ENCODE results near the gene MGLL. TPM values are rescaled to one million over a fixed set of nuclear protein-coding genes. Genes with fewer than 3 reads are reported as not detected.

Gene MGLL
- total RNA-seq, 2 experiments from 2014 or later: 0.31 to 0.41 TPM

DNA sequence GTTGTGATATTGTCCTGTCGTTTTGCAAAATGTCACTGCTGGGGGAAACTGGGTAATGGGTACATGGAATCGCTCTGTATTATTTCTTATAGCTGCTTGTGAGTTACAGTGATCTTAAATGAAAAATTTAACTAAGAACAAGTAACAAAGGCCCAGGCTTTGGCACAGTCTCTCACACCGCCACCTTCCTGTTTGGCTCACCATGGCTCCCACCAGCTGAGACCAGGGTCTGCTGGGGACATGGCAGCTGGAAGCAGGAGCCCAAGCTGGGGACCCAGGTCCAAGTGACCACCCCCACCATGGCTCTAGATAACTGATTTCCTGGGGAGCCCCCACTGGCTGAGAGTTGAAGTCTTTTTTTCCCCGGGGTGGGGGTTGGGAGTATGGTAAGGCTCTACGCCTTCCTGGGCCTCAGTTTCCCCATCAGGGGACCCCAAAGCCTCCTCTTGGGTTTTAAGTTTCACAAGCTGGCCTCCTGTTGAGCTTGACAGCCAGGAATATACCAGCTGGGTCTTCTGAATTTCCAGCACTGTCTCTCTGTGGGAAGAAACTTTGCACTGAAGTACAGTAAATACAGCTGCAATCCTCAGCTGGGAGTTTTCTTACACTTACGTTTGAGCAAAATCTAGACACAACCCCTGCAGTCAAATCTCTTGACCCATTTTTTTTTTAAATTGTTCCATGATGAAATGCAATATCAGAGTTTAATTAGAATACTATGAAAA lies 123.5 kb downstream of the MGLL start:
- DNase-seq: no peak
- H3K36me3 Mint-ChIP-seq: no peaks in the 10 kb centered on the region
- CTCF ChIA-PET: interaction anchor here (0.6 to 1.3 kb wide), 3 partner anchors 28 to 1516 kb away, joined by 3 to 4 read pairs (median 3); no protein-coding TSS in a partner anchor
- no peak overlapping the region for H3K4me3 Mint-ChIP-seq
- H3K27ac Mint-ChIP-seq: no peak overlapping the region
- H3K27me3 Mint-ChIP-seq: peaks cover 4% of the 10 kb centered on the region
- POLR2A ChIA-PET: no interaction called here
- peaks cover 4% of the 10 kb centered on the region for H3K9me3 Mint-ChIP-seq
- H3K4me1 Mint-ChIP-seq (ENCODE audit: low read depth): no peaks in the 10 kb centered on the region
- intact Hi-C loops (cut with micrococcal nuclease): no loop called here

DNA sequence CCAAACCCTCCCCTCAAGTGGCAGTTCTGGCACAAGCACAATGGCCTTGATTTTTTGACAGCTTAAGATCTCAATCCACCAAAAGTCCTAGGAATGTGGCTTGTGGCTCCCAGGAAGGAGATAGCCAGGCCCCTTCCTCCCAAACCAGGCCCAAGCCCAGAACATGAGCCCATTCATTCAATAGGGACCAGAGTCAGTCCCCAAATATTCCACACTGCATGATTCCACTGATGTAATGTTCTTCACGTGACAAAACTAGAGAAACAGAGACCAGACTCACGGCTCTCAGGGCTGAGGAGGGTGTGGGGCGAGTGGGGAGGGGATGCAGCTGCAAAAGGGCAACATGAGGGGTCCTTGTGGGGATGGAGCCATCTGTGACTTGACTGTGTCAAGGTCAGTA lies 124.0 kb downstream of the MGLL start:
- CTCF ChIA-PET: interaction anchor here (0.6 to 1.3 kb wide), 2 partner anchors 29 to 123 kb away, joined by 3 to 4 read pairs; no protein-coding TSS in a partner anchor
- H3K27ac Mint-ChIP-seq: no peak overlapping the region
- no peak overlapping the region for H3K4me3 Mint-ChIP-seq
- intact Hi-C loops (cut with micrococcal nuclease): no loop called here
- no peak for DNase-seq
- H3K9me3 Mint-ChIP-seq: no peaks in the 10 kb centered on the region
- no peaks in the 10 kb centered on the region for H3K36me3 Mint-ChIP-seq
- no peaks in the 10 kb centered on the region for H3K27me3 Mint-ChIP-seq
- H3K4me1 Mint-ChIP-seq (ENCODE audit: low read depth): no peaks in the 10 kb centered on the region
- POLR2A ChIA-PET: no interaction called here

DNA sequence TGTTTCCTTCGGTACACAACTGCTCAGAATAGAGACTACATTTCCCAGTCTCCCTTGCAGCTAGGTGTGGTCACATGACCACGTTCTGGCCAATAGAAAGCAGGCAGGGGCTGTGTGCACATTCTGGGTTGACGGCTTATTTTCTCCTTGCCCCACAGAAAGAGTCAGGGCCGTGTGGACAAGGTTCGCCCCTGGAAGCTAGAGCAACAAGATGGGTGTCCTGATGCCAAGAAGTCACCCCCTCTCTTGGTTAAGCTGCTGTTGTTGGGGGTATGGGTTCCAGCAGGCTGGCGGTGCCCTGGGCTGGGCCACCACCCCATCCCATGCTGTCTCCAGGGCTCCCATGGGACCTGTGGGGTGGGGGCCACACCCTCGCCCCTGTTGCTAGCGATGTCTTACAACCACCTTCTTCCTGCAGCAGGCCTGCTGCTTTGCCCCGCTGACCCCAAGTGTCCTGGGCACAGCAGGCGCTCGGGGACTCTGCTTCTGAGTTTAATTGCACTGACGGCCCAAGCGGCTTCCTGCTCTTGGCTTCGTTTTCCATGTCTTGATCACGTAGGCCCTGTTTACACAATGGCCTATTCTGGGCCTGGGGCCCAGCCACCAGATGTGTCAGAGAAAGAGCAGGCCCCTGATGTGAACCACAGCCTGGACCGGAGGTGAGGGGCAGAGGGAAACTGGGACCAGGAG lies 124.6 kb downstream of the MGLL start:
- Mint-ChIP-seq H3K9me3 (no peaks in the 10 kb centered on the region), H3K27me3 (no peaks in the 10 kb centered on the region)
- intact Hi-C loops (cut with micrococcal nuclease): loop anchor here (2.0 kb wide), 1 partner anchor 25 kb away; the partner anchor contains the start of gene ABTB1

DNA sequence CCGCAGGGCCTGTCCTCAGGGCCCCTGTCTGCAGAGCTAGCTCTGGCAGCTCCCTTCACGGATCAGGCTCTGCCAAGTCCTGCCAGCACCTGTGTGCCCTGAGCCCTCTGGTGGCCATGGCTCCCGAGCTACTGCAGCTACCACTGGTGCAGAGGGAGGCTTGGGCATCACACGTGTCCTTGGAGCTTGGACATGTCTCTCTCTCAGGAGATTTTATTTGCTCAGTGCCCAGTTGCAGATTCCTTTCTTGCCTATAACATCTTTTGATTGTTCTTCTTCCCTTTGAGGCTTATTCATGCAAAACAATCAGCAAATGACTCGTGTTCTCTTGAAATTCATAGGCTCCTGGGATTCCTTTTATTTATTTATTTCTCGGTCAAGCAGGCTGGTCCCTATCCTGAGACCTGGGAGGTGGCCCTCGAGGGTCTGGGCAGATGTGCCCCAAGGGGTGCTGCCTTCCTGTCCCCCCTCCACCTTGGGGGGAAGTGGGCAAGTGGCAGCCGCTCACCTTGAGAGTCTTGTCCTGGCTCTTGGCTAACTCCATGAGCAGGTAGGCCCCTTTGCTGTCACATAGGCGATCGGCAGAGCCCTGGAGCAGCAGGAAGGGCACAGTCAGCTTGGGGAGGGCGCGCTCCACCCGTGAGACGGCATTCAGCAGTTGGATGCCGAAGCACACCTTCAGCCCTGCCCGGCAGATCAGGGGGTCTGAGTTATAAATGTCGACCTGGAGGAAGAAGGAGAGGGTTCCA lies 127.7 kb downstream of the MGLL start:
- ChIA-PET CTCF (interaction anchor here (0.8 to 2.8 kb wide), 6 partner anchors 43 to 439 kb away, joined by 3 to 28 read pairs (median 4); no protein-coding TSS in a partner anchor), POLR2A (no interaction called here)
- Mint-ChIP-seq H3K27me3 (no peaks in the 10 kb centered on the region), H3K36me3 (no peaks in the 10 kb centered on the region), H3K4me3 (no peak overlapping the region), H3K9me3 (no peaks in the 10 kb centered on the region), H3K4me1 (ENCODE audit: low read depth) (no peaks in the 10 kb centered on the region), H3K27ac (no peak overlapping the region)
- DNase-seq: peak; percentile 62
- intact Hi-C loops (cut with micrococcal nuclease): loop anchor here (2.0 kb wide), 1 partner anchor 120 kb away; no protein-coding TSS in a partner anchor

More for the DNA sequence above, 124.6 kb downstream of the MGLL start:
- ChIA-PET CTCF (interaction anchor here (0.6 to 1.3 kb wide), 3 partner anchors 29 to 123 kb away, joined by 3 to 7 read pairs (median 4); no protein-coding TSS in a partner anchor), POLR2A (no interaction called here)
- H3K4me3 Mint-ChIP-seq: no peak overlapping the region
- H3K36me3 Mint-ChIP-seq: no peaks in the 10 kb centered on the region
- DNase-seq: peak; percentile 66
- H3K27ac Mint-ChIP-seq: no peak overlapping the region
- no peaks in the 10 kb centered on the region for H3K4me1 Mint-ChIP-seq (ENCODE audit: low read depth)

DNA sequence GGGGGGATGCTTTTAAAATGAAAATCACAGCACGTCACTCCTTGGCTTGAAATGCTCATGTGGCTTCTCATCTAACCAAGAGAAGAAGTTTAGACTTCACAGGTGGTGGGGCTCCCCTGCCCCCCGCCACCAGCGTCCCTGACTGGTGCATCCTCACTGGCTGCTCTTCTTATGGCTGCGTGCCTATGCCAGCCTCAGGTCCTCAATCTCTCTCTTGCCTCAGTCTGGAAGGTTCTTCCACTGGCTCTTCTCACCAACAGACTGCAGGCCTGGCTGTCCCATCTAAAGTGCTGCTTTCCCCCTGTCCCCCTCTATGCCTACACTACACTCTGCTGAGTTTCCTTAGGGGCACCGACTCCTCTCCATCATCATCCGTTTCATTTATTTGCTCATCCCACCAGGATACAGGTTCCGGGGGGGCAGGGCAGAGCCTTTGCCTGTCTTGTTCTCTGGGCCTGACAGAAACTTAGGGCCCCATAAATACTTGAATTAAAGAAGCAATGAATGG lies 128.9 kb downstream of the MGLL start:
- POLR2A ChIA-PET: no interaction called here

DNA sequence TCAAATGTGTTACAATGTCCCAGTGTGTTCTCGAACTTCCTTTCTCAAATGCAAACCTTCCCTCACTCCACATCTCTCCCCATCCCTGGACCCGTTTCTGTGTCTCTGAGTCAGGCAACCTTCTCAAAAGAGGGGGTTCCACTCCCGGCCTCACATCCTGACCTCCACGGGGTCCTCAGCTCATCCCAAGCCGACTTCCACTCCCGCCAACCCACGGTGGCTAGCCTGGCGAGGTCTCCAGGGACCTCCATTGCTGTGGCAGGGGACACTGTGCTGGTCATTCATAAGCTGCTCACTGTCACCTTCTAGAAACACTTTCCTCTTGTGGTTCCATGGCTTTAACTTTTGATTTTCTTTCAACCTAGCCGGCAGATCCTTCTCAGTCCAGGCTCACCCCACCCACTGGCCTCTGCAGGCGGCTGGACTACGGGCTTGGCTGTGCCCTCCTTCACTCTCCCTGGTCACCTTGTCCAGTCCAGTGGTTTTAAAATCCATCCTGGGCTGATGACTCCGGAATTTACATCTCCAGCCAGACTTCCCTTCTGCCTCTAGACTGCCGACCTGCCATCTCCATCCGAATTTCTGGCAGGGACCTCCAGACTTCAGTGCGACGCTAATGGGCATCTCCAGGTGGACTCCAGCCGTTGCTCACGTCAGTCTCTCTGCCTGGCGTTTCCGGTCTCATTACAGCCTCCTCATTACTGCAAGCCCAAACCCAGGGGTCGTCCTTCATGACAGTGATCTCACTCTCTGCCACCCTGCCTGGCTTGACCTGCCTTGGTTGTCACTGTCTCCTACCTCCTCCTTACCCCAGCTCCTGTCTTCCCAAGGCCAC lies 129.6 kb downstream of the MGLL start:
- POLR2A ChIA-PET: no interaction called here
- Mint-ChIP-seq H3K27ac (no peak overlapping the region), H3K4me3 (no peak overlapping the region), H3K27me3 (no peaks in the 10 kb centered on the region), H3K4me1 (ENCODE audit: low read depth) (no peaks in the 10 kb centered on the region), H3K9me3 (no peaks in the 10 kb centered on the region), H3K36me3 (no peaks in the 10 kb centered on the region)
- DNase-seq: no peak
- intact Hi-C loops (cut with micrococcal nuclease): no loop called here
- CTCF ChIA-PET: interaction anchor here (0.5 to 1.4 kb wide), 2 partner anchors 118 to 411 kb away, joined by 3 read pairs; no protein-coding TSS in a partner anchor

More for the DNA sequence above, 128.9 kb downstream of the MGLL start:
- intact Hi-C loops (cut with micrococcal nuclease): no loop called here
- H3K36me3 Mint-ChIP-seq: no peaks in the 10 kb centered on the region
- H3K9me3 Mint-ChIP-seq: no peaks in the 10 kb centered on the region
- no peaks in the 10 kb centered on the region for H3K27me3 Mint-ChIP-seq
- H3K27ac Mint-ChIP-seq: no peak overlapping the region
- CTCF ChIA-PET: interaction anchor here (0.5 to 1.5 kb wide), 2 partner anchors 42 to 412 kb away, joined by 3 to 11 read pairs; no protein-coding TSS in a partner anchor
- no peak for DNase-seq
- H3K4me1 Mint-ChIP-seq (ENCODE audit: low read depth): no peaks in the 10 kb centered on the region
- no peak overlapping the region for H3K4me3 Mint-ChIP-seq

DNA sequence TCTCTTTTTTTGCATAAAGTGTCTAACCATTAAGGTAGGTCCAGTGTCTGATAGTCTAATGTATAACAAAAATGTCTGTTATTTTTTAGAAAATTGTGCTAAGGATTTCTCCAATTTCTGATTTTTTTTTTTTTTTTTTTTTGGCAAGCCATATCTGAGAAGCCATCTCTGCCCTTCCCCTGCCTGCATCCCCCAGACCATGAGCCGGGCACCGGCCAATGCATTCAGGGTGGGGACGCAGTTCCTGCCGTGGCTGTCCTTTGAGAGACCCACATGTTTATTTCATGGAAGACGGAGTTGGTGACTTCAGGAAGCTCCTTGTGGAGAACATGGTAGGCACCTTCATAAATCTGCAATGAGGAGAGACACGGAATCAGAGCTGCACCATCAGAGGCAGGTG lies 130.3 kb downstream of the MGLL start:
- ChIA-PET POLR2A (no interaction called here), CTCF (interaction anchor here (1.4 kb wide), 1 partner anchor 117 kb away, joined by 3 read pairs; no protein-coding TSS in a partner anchor)
- H3K36me3 Mint-ChIP-seq: no peaks in the 10 kb centered on the region
- intact Hi-C loops (cut with micrococcal nuclease): no loop called here
- no peak for DNase-seq
- H3K27ac Mint-ChIP-seq: no peak overlapping the region
- H3K4me1 Mint-ChIP-seq (ENCODE audit: low read depth): no peaks in the 10 kb centered on the region
- H3K9me3 Mint-ChIP-seq: no peaks in the 10 kb centered on the region
- H3K4me3 Mint-ChIP-seq: no peak overlapping the region
- H3K27me3 Mint-ChIP-seq: no peaks in the 10 kb centered on the region

DNA sequence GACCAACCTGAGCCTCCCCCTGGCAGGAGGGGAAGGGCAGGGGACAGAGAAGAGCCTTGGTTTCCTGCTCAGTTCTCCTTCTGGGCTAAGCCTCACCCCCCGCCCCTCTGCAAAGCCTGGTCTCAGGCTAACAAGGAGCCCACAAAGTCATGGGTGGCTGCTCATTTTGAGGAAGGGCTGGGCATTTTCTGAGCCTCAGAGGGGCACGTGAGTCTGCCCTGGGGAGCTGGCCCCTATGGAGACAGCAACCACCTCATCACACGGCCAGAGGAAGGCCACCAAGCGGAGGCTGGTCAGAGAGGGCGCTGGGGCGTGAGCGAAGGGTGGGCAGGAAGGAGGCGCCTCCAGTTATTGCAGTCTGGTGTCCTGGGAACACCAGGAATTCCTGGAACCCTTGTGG lies 130.8 kb downstream of the MGLL start:
- H3K27me3 Mint-ChIP-seq: no peaks in the 10 kb centered on the region
- intact Hi-C loops (cut with micrococcal nuclease): no loop called here
- ChIA-PET CTCF (interaction anchor here (1.4 kb wide), 1 partner anchor 116 kb away, joined by 3 read pairs; no protein-coding TSS in a partner anchor), POLR2A (no interaction called here)
- no peak overlapping the region for H3K27ac Mint-ChIP-seq
- no peaks in the 10 kb centered on the region for H3K9me3 Mint-ChIP-seq
- no peaks in the 10 kb centered on the region for H3K36me3 Mint-ChIP-seq
- no peaks in the 10 kb centered on the region for H3K4me1 Mint-ChIP-seq (ENCODE audit: low read depth)
- no peak for DNase-seq
- H3K4me3 Mint-ChIP-seq: no peak overlapping the region

DNA sequence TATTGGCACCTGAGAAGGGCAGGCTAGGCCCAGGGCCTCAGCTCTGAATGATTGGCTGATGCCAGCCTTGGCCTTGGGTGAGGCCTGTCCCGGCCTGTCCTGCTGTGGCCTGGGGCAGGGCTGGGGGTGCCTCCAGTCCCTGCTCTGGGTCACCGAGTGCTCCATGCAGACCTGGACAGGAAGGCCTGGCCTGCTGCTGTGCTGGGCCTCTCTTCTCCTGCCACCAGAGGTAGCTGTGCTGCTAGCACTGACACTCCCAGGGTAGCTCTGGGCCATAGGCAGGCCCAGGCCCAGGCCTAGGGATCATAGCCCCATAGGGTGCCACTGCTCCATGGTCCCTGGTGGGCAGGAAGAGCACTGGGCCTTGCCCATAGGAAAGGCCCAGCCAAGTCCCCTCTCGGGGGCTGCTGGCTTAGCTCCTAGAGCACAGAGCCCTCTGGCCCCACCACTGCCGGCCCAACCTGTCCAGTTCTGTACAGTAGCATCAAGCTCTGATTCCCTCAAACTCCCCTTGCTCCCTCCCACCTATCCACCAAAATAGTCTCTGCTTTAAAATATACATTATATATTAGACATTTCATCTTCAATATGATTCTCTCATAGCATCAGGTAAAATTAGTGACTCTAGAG lies 131.4 kb downstream of the MGLL start:
- Mint-ChIP-seq H3K4me3 (no peak overlapping the region), H3K4me1 (ENCODE audit: low read depth) (no peaks in the 10 kb centered on the region), H3K27ac (no peak overlapping the region), H3K36me3 (no peaks in the 10 kb centered on the region), H3K27me3 (no peaks in the 10 kb centered on the region), H3K9me3 (no peaks in the 10 kb centered on the region)
- POLR2A ChIA-PET: no interaction called here
- DNase-seq: no peak
- intact Hi-C loops (cut with micrococcal nuclease): no loop called here
- CTCF ChIA-PET: no interaction called here

DNA sequence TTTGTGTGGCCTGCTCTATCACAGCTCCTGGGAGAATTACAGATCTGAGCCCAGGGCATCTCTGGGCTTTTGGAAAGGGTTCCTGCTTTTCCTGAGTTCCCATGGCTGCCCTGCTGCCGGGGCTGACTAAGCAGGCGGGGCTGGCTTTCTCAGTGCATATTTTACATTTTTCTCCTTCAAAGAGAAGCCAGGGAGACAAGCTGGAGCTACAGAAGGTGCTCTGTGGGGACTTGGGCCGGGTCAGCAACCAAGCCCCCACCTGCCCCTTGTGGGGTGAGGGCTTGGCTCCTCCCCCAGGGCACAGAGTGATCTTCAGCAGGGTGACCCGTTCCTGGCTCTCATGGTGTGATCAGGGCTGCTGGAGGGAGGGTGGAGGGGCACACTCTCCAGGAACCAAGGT lies 132.2 kb downstream of the MGLL start:
- Mint-ChIP-seq H3K36me3 (no peaks in the 10 kb centered on the region), H3K27me3 (no peaks in the 10 kb centered on the region), H3K4me3 (no peak overlapping the region), H3K27ac (no peak overlapping the region), H3K9me3 (no peaks in the 10 kb centered on the region), H3K4me1 (ENCODE audit: low read depth) (no peaks in the 10 kb centered on the region)
- CTCF ChIA-PET: no interaction called here
- POLR2A ChIA-PET: no interaction called here
- no peak for DNase-seq
- intact Hi-C loops (cut with micrococcal nuclease): no loop called here

DNA sequence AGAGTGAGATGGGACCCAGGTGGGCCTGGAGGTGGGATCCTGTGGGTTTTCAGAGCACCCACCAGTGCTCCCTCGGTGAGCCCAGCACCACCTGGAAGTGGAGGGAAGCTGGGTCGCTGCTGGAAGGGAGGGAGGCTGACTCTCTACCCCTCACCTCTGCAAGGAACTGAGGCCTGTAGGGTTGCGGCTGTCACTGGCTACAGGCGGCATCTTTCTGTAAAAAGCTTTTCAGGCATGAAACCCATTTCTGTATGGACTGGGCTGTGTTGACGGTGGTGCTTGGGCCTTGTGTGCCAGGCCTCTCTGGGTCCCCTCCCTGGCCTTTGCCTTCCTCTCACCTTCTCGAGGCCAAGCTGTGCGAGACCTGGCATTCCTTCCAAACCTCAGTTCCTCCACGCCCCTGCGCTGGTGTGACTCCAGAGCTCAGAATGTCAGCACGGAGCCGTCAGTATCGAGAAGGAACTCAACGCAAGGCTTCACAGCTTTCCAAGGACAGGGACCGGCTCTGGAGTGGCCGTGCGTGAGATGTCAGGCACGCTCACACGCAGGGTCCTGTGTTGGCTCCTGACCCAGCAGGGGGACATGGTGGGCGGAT lies 133.0 kb downstream of the MGLL start:
- CTCF ChIA-PET: no interaction called here
- no peak overlapping the region for H3K27ac Mint-ChIP-seq

More for the DNA sequence above, 133.0 kb downstream of the MGLL start:
- POLR2A ChIA-PET: no interaction called here
- H3K9me3 Mint-ChIP-seq: no peaks in the 10 kb centered on the region
- H3K27me3 Mint-ChIP-seq: no peaks in the 10 kb centered on the region
- no peak for DNase-seq
- no peak overlapping the region for H3K4me3 Mint-ChIP-seq
- no peaks in the 10 kb centered on the region for H3K36me3 Mint-ChIP-seq
- intact Hi-C loops (cut with micrococcal nuclease): no loop called here
- H3K4me1 Mint-ChIP-seq (ENCODE audit: low read depth): no peaks in the 10 kb centered on the region

Data from activated CD4-positive, alpha-beta memory T cell treated with anti-CD3 and anti-CD28 coated beads for 36 hours (primary cell).